GM18508 (cell line): ENCODE results near the gene SRGAP1.
"Not testable (repeated sequence)": the region's sequence is repeated elsewhere in the genome, so short reads cannot be mapped to it uniquely, and the experiment has no call there.

Experiments
- ATAC-seq: cut with Tn5 transposase; IDR thresholded peaks from one replicate; pipeline ENCODE4 v1.9.1; 2021; ENCODE audit warnings: moderate number of reproducible peaks; ENCODE audit not compliant: insufficient read depth, unreplicated experiment

The SRGAP1 gene

DNA sequence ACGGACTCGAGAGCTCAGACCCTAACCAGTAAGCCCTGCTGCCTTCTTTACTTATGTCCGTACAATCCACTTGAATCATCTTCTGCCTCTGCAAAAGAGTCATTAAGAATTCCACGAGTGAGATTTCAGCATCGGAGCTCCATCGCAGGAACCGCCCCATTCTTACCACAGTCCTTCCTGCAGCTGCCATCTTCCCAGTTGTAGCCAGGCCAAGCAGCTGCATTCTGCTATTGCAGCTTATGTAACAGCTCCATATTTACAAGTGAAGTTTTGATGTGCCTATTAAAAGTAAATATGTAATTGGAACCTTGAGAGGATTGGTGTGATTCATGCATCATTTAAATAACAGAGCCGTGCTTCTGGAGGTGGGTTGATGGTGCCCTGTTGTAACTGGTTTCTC is 220.2 kb downstream of the SRGAP1 start:
- ATAC-seq: no peak

DNA sequence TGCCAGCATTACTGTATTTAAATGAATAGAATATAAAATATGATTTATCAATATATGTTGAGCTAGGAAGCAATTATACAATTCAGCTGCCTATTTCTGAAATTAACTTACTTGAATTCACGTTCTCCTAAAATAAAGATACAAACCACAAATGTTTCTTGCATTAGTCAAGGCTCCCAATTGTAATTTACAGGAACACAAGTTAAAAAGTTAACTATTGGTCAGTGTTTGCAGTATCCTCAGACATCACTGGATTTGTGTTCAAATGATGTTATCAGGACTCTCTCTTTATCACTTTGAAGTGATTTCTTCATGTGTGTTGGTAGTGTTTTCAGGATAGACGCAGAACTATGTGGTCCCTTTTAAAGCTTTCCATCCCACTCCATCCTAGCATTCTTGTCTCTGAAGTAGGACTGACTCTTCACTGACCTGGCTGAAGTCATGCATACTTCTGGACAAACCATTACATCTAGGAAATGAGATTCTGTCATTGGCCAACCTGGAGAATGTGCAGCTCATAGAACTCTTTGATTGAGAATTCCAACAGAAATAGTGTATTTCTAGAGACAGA is 221.5 kb downstream of the SRGAP1 start:
- ATAC-seq: no peak

GRCh38 chr12:64066776-64067175 is 222.3 kb downstream of the SRGAP1 start:
- ATAC-seq: no peak

DNA sequence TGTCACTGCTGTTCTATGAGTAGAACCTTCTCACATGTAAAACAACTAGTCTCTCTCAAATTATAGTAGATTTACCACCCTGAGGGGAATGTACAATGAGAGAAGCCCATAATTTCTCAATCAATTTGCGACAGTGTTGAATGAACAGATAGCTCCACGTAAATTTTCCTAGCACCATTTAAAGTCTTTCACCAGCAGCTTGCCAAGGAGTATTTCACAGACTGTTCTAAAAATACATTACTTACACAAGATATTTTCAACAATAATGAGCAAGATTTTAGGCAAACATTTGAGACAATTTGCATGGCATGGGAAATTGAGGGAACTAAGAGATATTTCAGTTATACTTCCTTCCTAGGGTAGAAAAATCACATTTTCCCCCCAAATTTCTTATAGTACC is 226.0 kb downstream of the SRGAP1 start:
- ATAC-seq: no peak

DNA sequence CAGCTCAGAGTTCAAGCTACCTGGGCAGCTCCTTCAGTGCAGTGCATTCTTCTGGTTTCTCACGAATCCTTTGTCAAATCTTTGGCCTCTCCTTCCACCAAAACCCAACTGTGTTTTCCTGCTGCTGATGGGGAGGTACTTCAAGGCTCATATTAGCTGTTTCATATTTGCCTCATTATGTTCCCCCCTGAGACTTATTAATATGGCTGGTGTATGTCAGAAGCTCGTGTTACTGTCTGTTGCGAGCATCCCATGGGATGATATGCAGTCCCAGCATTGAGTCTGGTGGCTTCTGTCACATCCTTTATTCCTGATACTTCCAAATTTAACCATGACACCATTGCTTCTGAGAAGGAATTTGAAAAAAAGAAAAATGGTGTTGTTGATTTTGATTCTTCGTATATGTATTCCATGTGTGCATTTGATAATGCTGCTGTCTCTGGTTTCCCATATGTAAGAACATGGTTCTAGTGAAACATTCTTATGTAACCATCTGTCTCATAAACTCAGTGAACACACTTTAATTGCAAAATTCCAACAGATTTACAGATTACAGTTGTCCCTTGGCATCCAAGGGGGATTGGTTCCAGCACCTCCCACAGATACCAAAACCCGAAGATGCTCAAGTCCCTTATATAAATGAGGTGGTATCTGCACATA is 228.5 kb downstream of the SRGAP1 start:
- ATAC-seq: no peak

DNA sequence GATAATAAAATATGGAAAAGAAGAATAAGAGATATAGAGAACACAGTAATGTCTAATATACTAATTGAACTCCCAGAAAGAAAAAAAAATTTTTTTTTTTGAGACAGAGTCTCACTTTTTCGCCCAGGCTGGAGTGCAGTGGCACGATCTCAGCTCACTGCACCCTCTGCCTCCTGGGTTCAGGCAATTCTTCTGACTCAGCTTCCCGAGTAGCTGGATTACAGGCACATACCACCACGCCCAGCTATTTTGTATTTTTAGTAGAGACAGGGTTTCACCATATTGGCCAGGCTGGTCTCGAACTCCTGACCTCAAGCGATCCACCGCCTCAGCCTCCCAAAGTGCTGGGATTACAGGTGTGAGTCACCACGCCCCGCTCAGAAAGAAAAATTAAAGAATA is 232.1 kb downstream of the SRGAP1 start:
- ATAC-seq: not testable (repeated sequence)

GRCh38 chr12:64077922-64078321 is 233.4 kb downstream of the SRGAP1 start:
- ATAC-seq: no peak

GRCh38 chr12:64080319-64081007 is 236.0 kb downstream of the SRGAP1 start:
- ATAC-seq: no peak

DNA sequence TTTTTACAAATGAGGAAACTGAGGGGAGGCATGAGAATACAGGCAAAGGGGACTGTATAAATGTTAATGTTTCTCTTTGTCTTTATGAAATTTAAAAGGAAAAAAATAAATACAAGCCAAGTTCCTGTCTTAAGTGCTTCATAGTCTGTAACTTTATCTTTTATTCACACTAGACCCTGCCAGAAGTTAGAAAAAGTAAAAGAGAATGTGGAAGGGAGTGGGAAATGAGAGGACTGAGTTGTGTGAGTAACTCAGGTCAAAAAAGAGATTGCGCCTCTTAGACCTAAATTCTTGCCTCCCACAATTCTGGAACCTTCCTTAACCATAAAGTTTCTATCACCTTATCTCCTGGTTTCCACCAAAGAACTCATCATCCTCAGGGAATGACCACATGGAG is 236.5 kb downstream of the SRGAP1 start:
- no peak for ATAC-seq

GRCh38 chr12:64082116-64082515 is 237.6 kb downstream of the SRGAP1 start:
- ATAC-seq: no peak

DNA sequence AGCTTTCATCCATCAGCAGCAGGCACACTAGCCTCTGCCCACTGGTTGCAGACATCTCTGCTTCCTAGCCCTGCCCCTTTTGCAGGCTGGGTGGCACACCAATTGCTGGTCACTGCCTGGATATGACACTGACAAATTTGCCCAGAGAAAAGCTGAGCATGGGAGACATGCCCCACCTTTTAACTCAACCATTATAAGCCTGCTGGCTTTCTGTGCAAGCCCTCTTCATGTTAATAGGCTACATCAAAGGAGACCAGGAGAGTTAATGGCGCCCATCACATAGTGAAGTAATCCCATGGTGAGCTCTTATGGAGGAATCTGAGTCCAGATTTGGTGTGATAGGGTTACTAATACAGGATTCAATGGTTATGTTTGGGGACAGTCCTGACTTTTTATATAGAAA is 238.4 kb downstream of the SRGAP1 start:
- ATAC-seq: no peak

- no peak for ATAC-seq
These were observed 239.0 kb downstream of the SRGAP1 start for GRCh38 chr12:64083285-64084210.

DNA sequence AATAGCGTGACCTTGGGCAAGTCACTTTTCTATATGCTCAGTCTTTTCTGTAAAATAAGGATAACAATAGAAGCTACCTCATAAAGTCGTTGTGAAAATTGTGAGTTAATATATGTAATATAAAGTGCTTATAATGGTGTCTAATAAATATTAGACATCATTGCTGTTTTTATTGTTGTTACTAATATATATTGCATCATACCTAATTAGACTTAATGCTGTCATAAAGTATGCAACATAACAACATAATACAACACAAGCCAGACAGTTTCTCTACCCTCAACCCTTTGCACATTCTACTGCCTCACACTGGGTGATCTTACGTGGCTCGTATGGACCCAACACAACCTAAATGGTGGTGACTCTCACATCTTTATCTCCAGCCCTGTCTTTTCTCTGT is 240.7 kb downstream of the SRGAP1 start:
- ATAC-seq: no peak

DNA sequence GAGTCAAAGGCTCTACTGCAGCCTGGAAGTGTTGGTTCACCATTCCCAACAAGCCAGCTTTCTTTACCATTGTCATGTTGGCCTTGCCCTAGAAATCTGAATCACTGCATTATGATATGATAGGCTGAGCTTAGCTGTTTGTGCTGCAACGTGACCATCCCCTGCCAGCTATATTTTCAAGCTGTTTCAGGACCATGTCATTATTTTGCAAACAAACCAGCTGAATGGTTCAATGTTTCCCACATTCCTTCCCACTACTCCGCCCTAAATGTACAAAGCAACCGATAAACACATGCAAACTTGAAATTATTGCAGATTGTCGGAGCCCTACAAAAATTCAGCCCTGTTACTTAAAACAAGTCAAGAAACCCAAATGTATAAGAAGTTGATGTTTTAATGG is 241.5 kb downstream of the SRGAP1 start:
- ATAC-seq: no peak

GRCh38 chr12:64086946-64087345 is 242.4 kb downstream of the SRGAP1 start:
- no peak for ATAC-seq

DNA sequence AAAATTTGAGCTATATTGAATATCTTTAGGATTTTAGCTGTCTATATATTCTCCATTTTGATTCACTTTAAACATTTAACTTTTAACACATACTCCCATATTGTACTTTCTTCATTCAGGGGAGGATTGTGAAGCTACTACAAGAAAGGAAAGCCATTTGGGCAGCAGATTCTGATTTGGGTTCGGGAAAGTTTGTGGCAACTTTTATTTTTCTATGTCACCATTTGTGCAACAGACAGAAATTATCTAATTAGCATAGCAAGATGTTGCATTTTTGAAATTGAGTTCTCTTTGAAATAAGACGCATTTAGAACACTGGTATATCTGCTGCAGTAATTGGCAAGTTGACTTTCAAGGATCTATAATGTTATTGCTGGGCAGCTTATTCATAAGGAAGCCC is 243.3 kb downstream of the SRGAP1 start:
- no peak for ATAC-seq

DNA sequence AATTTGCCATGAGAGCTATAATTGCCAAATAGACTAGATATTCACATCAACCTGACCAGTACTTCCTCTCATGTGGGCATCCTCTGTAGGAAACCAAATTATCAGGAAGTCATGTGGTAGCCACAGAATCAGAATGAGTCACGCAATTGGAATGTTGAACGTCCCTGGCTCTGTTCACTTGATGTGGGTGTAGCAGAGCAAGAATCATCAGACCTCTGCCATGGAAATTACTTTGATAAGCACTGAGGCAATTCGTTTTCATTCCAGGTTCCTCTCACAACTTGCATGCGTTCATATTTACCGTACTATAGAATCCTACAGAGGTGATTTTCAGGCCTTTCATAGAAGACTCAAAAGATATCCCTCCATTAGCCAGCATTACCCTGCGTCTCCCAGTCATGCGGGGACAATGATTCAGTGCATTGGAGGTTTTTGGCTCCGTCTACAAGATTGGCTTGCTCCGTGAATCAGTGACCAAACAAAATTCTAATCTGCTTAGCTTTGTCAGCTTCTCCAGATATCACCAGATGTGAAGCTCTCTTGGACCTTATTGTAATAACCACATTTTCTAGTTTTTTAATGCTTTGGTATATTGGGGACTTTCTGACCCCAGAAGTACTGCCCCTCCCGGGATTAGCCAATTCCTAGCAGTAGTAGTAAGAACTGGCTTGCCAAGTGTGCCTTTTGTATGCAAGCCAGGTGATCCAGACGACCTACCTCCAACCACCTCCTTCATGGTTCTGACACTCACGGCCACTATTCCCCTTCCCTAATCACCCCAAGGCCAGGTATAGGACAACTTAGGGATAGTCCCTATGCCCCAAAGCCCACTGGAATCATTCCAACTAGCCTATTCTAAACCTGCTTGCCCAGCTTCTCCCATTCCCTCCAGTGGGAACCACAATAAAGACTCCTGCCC is 244.2 kb downstream of the SRGAP1 start:
- no peak for ATAC-seq

- no peak for ATAC-seq
These were observed 245.5 kb downstream of the SRGAP1 start for GRCh38 chr12:64090047-64090446.

DNA sequence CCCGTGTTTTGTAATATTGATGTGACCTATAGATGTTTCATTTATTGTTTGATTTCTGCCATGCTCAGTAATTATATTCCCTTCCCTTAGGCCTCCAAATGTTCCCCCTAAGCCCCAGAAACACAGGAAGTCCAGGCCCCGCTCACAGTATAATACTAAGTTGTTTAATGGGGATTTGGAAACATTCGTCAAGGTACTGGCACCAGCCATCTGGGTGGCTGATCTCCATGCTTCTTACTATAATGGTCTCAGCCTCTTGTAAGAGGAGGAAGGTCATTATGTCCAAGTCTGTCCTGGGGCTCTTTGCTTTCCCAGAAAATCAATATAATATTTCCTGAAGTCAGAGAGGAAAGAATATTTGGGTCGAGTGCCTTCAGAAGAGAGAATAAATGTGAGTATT is 246.7 kb downstream of the SRGAP1 start:
- ATAC-seq: no peak
